ENCODE measurements around the gene STK39.

STK39 gene

DNA sequence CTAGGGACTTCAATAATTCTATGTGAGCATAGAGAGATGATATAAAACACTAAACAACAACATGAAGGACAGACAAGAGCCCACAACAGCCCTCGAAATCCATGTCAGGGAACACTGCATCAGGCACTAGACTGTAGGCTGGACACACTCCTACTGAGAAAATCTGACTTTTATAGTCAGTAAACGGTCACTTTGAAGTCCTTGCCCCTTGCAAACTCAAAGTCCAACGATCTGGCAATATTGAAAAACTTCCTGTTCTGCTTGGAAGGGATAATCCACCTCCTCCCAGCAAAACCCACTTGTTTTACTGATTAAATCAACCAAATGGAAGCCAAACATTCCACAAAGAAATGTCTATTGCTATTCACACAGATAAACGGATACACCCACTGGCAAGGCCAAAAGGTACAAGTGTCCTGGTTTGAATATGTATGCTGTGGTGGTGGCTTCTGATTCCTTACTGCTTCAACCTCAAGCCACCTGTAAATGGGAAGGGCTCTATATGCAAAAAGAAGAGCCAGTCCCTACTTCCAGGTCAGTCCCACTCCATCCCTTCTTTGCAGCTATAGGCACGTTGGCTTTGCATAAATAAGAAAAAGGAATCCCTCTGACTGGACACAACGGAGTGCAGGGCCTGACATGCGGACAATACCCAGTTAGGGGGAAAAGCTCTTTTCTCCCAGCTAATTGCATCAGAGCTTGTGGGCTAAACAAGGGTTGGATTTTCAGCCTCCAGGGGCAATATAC, 56.6 kb downstream of the STK39 start:
- no peak for DNase-seq

DNA sequence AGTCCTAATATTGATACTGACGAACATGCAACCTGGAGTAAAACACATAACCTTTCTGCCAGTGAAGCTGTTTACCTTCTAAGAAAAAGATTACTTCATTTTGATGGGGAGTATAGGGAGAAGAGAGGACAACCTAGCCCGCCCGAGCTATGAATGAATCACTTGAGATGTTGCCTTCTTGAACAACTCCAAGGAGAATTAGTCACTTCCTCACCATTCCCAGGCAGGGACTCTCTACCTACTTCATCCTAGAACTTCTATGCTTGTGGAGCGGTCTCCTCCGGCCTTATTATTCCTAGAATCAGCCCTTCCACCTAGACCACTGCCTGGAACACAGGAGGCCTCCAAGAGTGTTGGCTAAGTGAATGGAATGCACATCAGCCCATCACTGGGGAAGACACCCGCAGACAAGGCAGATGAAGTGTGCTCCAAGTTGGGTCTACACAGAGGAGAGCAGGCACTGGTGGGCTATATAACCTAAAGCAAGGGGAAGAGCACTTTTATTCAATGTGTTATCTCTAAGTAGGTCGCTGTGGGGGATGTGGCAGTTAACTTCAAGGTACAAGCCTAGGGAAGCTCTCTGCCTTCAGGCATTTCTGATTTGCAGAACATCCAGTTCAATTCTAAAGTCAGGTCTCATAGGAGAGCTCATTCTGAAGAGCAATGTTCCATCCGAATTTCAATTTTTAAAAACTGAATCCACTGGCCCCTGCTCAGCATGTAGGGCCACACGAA, 57.4 kb downstream of the STK39 start:
- intact Hi-C loops (cut with DNase I), result no loop called here

More for the DNA sequence above, 56.6 kb downstream of the STK39 start:
- intact Hi-C loops (cut with DNase I), result no loop called here

DNA sequence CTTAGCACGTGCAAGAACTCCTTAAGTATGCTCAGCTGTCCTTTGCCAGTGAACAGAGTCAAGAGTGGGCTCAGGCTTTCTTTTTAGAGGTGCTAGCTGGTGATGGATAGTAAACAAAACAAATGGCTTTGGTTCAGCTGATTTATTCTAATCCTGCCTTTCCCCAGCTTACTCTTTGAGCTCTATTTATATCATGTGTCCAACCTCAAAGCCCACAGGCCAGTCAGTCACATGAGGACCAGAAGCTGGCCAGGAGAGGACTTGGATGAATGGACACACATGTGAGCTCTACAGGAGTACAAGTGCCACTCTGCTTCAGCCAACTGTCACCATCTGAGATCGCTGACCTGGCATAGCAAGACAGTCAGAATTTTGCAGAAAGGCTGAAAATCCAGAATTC, 59.4 kb downstream of the STK39 start:
- DNase-seq, result no peak
- intact Hi-C loops (cut with DNase I), result no loop called here

More for the DNA sequence above, 57.4 kb downstream of the STK39 start:
- DNase-seq, result no peak

DNA sequence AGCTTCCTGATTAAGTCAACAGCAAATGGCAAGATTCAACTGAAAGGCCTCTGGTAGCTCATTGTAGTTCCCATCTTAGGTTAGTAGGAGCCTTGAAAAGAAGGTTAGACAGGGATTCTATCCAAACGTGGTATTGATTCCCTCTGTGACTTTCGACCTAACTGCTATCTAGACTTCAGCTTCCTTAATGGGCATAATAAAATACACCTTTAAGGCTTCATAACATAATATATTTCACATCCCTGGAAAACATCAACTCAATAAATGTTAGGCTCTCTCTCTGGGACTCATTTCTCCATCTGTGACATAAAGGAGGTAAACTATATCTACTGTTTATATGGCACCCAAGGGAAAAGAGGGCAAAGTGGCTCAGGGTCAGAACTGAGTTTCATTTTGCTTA, 60.9 kb downstream of the STK39 start:
- intact Hi-C loops (cut with DNase I), result no loop called here

DNA sequence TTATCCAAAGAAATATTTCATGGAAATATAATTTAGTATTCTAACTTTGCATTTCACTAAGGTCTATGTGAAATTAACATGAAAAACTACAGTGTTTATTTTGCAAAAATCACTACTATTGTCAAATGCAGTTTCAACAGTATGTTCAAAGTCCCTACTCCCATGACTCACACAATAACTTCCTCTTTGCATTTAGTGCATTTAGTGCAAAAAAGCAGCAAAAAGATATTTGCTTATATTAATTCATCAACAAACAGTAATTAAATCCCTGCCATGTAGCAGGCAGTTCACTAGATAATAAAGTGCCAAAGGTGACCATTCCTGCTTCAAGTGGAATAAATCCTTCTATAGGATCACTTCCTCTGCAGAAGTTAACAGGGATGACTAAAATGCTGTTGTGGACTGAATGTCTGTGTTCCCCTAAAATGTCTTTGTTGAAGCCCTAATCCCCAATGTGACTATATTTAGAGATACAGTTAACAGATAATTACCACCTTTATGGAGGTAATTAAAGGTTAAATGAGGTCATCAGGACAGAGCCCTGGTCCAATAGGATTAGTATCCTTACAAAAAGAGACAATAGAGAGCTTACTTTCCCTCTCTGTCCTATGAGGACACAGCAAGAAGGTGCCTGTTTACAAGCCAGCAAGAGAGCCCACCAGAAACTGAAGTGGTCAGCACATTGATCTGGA, 61.7 kb downstream of the STK39 start:
- no peak for DNase-seq
- intact Hi-C loops (cut with DNase I), result no loop called here

More for the DNA sequence above, 60.9 kb downstream of the STK39 start:
- DNase-seq, result no peak

DNA sequence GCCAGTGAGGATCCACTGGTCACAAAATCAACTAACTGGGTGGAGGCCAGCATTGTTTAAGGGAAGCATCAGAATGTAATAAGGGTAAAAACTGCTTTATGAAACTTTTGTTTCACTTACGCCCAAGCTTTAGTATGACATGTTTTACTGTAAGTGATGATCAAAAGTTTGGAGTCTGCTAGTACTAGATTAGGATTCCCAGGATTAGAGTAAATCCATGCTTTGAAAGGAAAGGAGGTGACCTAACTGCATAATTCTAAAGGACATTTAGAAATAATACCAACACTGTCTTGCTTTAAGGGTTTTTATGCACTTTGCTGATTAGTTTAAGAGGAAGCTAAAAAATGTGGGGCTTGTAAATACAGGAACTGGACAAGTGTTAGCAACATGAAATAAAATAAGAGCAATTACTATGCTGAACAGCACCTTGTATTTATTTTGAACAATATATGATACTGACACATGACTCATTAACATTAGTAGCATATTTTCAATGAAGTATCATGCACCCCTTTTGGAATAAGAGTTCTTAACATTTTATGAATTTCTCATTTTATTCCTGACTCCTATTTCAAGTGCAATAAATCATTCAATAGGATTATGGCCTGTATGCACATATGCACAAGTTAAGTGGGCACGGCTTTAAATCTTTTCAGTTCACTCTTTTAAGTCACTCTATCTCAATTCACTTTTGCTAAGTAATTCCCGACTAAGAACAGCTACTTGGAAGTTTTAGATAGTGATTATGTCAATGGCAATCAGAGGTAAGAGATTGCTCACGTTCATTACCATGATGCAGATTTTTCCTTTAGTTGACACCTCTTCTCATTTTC, 62.5 kb downstream of the STK39 start:
- DNase-seq, result no peak
- intact Hi-C loops (cut with DNase I), result no loop called here

DNA sequence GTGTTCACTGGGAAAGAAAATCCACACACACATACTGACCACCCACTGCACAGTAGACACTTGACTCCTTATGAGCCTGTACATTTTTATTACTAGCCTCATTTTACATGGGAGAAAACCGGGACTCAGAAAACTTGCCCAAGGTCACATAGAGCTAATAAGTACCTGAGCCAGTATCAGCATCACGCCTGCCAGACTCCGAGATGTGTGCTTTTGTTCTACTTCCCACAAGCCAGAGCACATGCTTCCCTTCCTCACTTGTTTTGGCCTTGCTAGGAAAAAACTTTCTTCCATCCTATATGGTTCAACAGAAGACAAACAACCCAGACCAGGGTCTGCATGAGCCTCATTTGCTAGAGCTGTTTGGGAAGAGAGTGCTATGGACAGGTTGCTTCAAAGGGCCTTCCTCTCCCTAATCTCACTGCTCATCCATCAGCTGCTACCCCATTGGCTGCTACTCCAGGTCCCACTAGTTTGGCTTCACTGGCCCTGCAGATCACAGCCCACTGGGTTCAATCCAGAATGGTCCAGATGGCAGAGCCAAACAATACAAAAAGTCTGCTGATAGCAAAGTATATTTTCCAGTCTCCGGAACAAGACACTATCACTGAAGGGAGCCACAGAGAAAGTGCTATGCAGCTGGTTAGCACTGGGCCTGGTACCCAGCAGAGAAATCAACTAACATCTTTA, 63.9 kb downstream of the STK39 start:
- DNase-seq, result peak in 5 of 42 donors; percentile 14 to 50 (median 20)
- intact Hi-C loops (cut with DNase I), result no loop called here

DNA sequence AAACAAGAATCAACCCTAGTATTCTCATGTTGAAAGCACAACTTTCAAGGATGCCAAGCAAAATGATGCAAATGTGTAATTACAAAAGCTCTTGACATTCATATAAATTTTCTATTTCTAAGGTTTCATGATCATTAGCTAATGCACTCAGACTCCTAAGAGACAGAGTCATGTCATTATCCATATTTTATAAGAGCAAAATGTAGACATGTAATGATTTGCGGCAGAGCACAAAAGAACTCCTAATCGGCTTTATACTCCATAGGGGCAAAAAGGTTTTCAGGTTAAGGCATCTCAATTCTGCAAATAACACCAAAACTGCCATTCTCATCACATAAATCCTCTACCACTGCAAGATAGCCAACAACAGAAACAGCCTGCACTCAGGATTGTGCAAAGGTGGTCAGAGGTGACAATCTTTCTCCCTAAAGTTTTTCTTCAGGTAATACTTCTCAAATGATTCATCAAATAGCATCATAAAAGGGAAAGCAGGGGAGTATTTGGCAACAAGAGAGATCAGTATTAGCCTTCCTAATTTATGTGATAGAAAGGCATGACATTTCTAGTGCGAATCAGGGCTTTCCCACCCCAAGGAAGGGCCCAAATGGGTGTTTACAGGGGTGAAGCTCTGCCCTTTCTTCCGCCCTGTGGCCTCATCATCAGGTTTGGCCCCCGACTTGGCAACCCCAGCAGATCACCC, 64.7 kb downstream of the STK39 start:
- DNase-seq, result no peak
- intact Hi-C loops (cut with DNase I), result no loop called here

DNA sequence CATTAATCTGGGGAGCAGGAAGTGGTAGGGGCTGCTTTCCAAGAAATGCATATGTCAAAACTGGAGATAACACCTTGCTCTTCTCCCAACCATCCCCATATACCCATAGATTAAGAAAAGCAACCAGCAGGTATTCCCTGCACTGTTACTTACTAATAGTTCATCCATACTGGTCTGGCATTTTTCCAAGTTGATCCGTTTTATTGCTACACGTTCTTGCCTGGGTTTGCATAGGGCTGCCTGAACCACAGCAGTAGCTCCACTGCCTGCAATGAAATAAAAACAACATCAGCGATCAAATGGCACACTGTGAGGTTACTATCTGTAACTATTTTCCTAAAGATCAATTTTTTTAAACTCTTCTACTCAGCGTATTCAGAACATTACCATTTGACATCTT, 65.6 kb downstream of the STK39 start:
- intact Hi-C loops (cut with DNase I), result no loop called here
- DNase-seq, result no peak

DNA sequence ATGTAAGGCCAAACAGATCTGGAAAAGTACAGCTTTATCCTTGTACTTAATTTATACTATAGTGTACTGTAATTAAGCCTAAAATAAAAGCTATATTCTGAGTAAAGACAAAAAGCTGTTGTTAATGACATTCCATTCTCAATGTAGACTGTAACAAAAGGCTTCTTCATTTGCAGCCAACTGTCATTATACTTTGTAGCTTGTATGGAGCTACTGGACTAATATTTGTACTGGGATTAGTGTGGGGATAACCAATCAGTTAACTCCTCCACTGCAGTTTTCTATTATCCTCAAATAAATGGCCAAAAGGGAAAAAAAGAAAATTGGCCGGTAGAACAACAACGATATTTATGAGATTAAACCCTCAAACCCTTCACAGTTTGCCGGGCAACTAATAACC, 66.5 kb downstream of the STK39 start:
- intact Hi-C loops (cut with DNase I), result no loop called here
- DNase-seq, result no peak

DNA sequence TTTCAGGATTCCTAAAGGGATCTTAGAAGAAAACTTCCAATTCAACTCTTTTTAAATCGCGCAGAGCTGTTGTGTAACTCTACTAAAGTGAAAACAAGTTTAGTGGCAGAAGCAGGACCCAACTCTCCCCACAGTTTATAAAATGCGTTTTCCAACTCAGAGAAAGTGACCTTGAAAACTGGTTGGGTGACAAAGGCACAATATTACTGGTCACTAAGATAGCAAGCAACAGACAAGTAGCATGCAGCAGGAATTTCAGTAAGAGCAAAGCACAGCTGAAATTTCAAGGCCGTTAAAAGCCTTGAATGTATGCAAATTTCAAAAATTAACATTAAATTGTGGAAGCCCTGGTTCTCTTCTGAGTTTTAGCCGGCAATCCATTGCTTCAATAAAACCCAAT, 66.9 kb downstream of the STK39 start:
- intact Hi-C loops (cut with DNase I), result no loop called here
- no peak for DNase-seq

DNA sequence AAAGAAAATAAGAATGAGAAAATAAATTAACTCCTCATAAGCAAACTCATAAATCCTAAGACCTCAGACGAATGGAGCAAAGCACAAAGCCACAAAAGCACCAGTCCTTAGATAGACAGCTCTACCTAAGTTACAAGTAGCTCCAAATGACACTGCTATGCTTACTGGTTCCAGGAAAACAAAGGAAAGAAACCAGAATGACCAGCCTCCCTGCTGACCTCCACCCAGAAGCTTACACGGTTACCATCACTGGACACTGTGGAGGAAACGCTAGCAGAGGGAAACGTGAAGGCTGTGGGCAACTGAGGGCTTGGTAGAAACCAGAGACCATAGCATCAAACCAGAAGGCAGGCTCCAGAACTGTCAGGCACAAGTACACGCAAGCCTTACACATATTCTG, 67.8 kb downstream of the STK39 start:
- intact Hi-C loops (cut with DNase I), result no loop called here
- DNase-seq, result no peak

DNA sequence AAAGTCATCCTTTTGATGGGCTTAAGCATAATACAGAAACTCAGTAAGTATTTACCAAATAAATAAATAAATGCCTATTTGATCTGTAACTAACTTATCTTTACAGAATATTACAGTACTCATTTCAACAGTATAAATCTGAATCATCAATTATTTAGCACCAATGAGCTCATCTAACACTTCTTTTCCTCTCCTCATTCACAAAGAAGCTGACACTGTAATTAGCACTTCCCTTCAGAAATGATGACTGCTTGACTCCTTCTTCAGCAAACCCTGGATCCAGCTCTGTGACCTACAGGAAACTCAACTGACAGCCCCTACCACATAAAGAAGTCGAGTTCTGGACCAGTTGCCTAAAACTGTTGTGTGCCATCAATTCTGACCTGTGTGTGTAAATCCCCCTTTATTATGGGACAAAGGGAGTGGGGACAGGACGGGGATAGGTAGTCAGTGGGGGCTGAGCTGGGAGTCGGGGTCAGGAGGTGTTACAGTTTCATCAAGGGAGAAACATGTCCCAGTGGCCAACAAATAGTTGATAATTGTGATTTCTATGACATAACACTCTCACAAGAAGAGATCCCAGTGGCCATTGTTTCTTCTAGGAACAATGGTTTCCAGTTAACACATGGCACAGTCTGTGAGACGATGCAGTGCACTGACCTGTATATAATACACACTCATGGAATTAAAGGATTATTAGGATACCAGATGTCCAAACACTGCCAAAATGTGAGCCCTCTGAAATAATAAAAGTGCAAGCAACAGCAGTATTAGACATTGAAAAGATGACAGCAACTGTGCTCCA, 68.7 kb downstream of the STK39 start:
- DNase-seq, result peak in 1 of 42 donors; percentile 32
- intact Hi-C loops (cut with DNase I), result no loop called here

DNA sequence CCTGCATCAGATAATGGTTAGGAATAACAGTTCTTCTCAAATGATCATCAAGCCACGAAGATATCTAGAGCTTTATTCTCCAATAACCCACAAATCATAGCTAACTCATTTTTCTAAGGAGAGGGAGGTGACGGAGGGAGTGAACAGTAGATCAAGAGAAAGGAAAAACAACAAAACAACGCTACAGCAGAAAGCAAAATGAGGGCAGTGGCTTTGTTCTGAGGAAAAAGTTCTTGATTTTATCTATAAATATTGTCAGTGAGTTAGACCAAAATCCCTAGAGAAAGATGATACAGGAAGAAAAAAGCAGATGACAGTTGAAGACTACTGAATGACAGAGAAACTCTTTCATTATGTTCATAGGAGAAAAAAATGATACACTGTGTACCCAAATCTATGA, 71.0 kb downstream of the STK39 start:
- no peak for DNase-seq
- intact Hi-C loops (cut with DNase I), result no loop called here

DNA sequence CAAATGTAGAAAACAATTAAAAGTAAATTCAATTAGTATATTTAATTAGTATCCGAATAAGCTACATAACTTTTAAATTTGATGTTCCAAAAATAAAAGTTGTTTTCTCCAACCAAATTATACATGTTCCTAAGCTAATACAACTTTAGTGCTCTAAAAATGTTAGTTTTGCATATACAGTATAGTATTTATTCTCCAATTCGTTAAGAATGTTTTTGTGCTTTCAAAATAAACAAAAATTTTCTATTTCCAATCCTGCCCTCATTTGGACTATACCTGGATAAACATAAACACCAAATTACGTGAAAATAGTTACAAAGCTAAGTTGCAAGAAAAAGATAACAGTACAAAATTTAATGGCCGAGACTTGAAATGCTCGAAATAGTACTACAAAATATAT, 71.9 kb downstream of the STK39 start:
- DNase-seq, result no peak
- intact Hi-C loops (cut with DNase I), result no loop called here

DNA sequence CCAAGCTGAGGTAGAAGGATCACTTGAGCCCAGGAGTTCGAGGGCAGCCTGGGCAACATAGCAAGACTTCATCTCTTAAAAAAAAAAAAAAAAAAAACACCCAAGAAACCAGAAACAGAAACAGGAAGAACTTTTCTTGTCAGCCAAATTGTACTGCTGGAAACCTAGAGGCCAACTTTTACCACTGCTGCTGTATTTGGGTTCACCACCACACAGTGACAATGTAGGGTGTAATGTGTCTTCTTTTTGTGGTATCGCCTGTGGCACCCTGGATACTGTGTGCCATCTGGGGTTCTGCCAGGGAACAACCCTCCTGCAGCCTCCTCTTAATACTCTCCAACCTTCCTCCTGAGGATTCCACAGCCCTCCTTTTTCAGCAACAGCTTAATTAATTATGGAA, 72.6 kb downstream of the STK39 start:
- intact Hi-C loops (cut with DNase I), result no loop called here
- no peak for DNase-seq

DNA sequence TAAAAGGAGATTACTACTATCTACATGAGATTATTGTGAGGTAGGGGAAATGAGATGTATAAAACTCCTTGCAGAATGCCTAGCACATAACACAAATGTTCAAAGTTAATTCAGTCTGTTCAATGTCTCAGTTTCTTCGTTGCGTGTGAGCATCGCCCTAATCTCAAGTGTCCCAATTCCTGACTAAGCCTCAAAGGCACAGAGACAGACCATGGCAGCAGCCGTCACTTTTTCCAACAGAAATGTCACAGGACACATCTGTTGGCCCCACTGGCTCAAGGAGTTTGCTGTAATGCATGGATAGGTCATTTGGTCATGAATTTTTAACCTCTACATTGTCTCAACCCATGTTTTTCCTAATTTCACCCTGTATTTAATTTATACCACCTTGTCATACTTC, 75.3 kb downstream of the STK39 start:
- intact Hi-C loops (cut with DNase I), result no loop called here
- DNase-seq, result no peak
